ENCODE measurements around the gene CNTD1. TPM values are rescaled to one million over a fixed set of nuclear protein-coding genes. Genes with fewer than 3 reads are reported as not detected.

The CNTD1 gene
- total RNA-seq, 1 donor from 2014 or later, result not detected

DNA sequence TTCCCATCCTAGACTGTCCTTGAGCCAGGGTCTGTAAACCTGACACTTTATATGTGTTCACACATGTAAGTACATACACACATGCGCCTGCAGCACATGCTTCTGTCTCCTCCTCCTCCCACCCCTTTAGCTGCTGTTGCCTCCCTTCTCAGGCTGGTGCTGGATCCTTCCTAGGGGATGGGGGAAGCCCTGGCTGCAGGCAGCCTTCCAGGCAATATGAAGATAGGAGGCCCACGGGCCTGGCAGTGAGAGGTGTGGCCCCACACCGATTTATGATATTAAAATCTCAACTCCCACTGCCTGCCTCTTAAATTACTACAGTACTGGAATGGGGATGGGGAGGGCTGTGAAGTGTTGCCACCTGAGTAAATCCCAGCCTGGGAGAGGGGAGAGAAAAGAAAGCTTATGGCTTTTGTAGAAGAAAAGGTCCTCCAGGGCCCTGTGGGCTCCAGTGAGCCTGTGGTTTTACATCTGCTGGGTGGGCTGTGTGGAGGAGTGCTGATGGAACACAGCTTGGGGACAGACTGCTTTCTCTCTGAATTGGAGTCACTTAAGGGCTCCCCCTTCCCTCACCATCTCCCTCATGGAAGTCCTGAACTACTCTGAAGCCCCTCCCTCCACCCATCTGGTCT is 19.2 kb upstream of the CNTD1 start:
- H3K4me2 ChIP-seq (ENCODE audit: low read length), result peak overlapping the region; percentile 96
- H3K27ac ChIP-seq (ENCODE audit: low read depth, low read length), result no peak overlapping the region
- H3K36me3 ChIP-seq (ENCODE audit: insufficient read depth, low read length), result peaks cover 7% of the 10 kb centered on the region
- no peak for DNase-seq (ENCODE audit: low read depth)
- H3K79me2 ChIP-seq (ENCODE audit: insufficient read depth, low read length), result peaks cover 40% of the 10 kb centered on the region
- TF ChIP-seq EZH2 (IDR thresholded peaks at IDR 0.05; ENCODE audit: insufficient read depth, low read length), result no peak
- TF ChIP-seq, protein P1, sequence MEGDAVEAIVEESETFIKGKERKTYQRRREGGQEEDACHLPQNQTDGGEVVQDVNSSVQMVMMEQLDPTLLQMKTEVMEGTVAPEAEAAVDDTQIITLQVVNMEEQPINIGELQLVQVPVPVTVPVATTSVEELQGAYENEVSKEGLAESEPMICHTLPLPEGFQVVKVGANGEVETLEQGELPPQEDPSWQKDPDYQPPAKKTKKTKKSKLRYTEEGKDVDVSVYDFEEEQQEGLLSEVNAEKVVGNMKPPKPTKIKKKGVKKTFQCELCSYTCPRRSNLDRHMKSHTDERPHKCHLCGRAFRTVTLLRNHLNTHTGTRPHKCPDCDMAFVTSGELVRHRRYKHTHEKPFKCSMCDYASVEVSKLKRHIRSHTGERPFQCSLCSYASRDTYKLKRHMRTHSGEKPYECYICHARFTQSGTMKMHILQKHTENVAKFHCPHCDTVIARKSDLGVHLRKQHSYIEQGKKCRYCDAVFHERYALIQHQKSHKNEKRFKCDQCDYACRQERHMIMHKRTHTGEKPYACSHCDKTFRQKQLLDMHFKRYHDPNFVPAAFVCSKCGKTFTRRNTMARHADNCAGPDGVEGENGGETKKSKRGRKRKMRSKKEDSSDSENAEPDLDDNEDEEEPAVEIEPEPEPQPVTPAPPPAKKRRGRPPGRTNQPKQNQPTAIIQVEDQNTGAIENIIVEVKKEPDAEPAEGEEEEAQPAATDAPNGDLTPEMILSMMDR (IDR thresholded peaks at IDR 0.05; ENCODE audit: insufficient read depth, low read depth, low read length), result no peak
- FAIRE-seq, result no peak
- H3K4me1 ChIP-seq (ENCODE audit: insufficient read depth, low read length), result peaks cover 53% of the 10 kb centered on the region
- peak overlapping the region; percentile 85 for H3K9ac ChIP-seq (ENCODE audit: low read length)
- Mint-ChIP-seq H3K4me1 (ENCODE audit: low read depth, unreplicated experiment) (peaks cover 42% of the 10 kb centered on the region), H3K27me3 (ENCODE audit: low read depth, unreplicated experiment) (no peaks in the 10 kb centered on the region), H3K4me3 (ENCODE audit: unreplicated experiment) (peak overlapping the region; percentile 78), H3K36me3 (ENCODE audit: low read depth, unreplicated experiment) (peaks cover 6% of the 10 kb centered on the region), H3K9me3 (ENCODE audit: unreplicated experiment) (no peaks in the 10 kb centered on the region), H3K27ac (ENCODE audit: unreplicated experiment) (no peak overlapping the region)
- no peaks in the 10 kb centered on the region for H3K27me3 ChIP-seq (ENCODE audit: insufficient read depth, low read length)
- no peak overlapping the region for H3K4me3 ChIP-seq (ENCODE audit: insufficient read depth, low read depth, low read length)
- no peaks in the 10 kb centered on the region for H3K9me3 ChIP-seq (ENCODE audit: insufficient read depth, low read depth, low read length)
- H2AFZ ChIP-seq (ENCODE audit: low read depth, low read length), result no peak overlapping the region
- H4K20me1 ChIP-seq (ENCODE audit: insufficient read depth, low read length), result peaks cover 22% of the 10 kb centered on the region

DNA sequence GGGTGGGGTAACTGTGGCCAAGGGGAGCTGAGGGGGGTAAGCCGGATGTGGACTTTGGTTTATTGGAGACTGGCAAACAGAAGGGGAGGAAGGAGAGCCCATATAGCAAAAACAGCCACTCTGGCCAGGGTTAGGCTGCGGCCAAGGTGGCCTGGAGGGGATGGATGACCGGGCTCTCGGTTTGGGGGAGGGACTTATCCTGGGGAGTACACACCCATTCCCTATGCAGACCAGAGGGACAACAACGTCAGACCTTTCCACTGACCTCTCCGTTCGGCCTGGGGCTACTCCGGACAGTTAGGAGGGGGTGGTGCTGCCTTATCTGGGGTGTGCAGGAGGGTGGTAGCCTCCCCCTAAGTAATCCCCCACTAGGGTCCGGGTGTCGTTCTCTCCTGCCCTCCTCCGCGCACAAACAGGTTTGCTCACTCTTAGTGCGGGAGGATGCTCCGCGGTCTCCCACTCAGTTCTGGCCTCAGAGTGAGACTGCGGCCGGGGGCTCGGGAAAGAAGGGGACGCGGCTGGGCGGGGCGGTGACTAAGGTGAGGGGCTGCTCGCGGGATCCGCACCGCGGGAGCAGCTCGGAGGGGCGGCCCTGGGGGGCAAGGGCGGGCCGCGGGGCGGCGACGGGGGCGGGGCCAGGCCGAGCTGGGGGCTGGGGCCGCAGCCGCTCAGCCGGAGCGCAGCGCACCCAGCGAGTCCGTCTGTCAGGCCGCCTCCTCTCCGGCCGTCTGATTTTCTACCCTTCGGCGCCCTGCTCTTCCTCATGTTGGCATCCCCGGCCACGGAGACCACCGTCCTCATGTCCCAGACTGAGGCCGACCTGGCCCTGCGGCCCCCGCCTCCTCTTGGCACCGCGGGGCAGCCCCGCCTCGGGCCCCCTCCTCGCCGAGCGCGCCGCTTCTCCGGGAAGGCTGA is 18.5 kb upstream of the CNTD1 start, which contains the start of gene WNK4:
WNK4 (plus strand) TSS at position 675 of the 915 bp plus-strand sequence; CDS start at position 764, 89 bp downstream.
- Histone ChIP-seq H3K79me2 (ENCODE audit: insufficient read depth, low read length) (peaks cover 47% of the 10 kb centered on the region), H3K27ac (ENCODE audit: low read depth, low read length) (peak within 1 kb of the TSS; percentile 52), H3K9ac (ENCODE audit: low read length) (peak within 1 kb of the TSS; percentile 85), H2AFZ (ENCODE audit: low read depth, low read length) (peak within 1 kb of the TSS; percentile 50), H3K4me3 (ENCODE audit: insufficient read depth, low read depth, low read length) (peak within 1 kb of the TSS; percentile 85), H3K9me3 (ENCODE audit: insufficient read depth, low read depth, low read length) (no peaks in the 10 kb centered on the region), H3K4me2 (ENCODE audit: low read length) (peak within 1 kb of the TSS; percentile 96), H3K27me3 (ENCODE audit: insufficient read depth, low read length) (no peaks in the 10 kb centered on the region), H4K20me1 (ENCODE audit: insufficient read depth, low read length) (peaks cover 30% of the 10 kb centered on the region), H3K36me3 (ENCODE audit: insufficient read depth, low read length) (peaks cover 7% of the 10 kb centered on the region), H3K4me1 (ENCODE audit: insufficient read depth, low read length) (peaks cover 53% of the 10 kb centered on the region)
- Mint-ChIP-seq H3K36me3 (ENCODE audit: low read depth, unreplicated experiment) (peaks cover 8% of the 10 kb centered on the region), H3K4me1 (ENCODE audit: low read depth, unreplicated experiment) (peaks cover 35% of the 10 kb centered on the region), H3K27me3 (ENCODE audit: low read depth, unreplicated experiment) (no peaks in the 10 kb centered on the region), H3K4me3 (ENCODE audit: unreplicated experiment) (peak within 1 kb of the TSS; percentile 92), H3K9me3 (ENCODE audit: unreplicated experiment) (no peaks in the 10 kb centered on the region), H3K27ac (ENCODE audit: unreplicated experiment) (peak within 1 kb of the TSS; percentile 83)
- DNase-seq (ENCODE audit: low read depth) (peak; percentile 37), FAIRE-seq (no peak)
- TF ChIP-seq EZH2 (IDR thresholded peaks at IDR 0.05; ENCODE audit: insufficient read depth, low read length), result peak; percentile 18
- TF ChIP-seq, protein P1 (IDR thresholded peaks at IDR 0.05; ENCODE audit: insufficient read depth, low read depth, low read length), result no peak
